SK-N-SH treated with all-trans-retinoic acid at 6 μM for 48 hours (cell line): ENCODE results near the gene WNT3.

Experiments
- PATZ1 ChIP-seq: fragments of 250-450 bp; sonication (Bioruptor Pico); IDR thresholded peaks from 2 replicates; pipeline ENCODE4 v1.8.0; 2020; ENCODE audit warnings: mild to moderate bottlenecking, moderate library complexity, borderline replicate concordance
- RARB ChIP-seq: fragments of 250-450 bp; sonication (Bioruptor Pico); IDR thresholded peaks from 2 replicates; pipeline ENCODE4 v1.8.0; 2021; ENCODE audit warnings: mild to moderate bottlenecking, moderate library complexity

- no peak for TF ChIP-seq PATZ1 (CRISPR knock-in tag)
- TF ChIP-seq RARB (CRISPR knock-in tag) = no peak
Measured at GRCh38 chr17:46739982-46740381, 78.5 kb downstream of the WNT3 start.
